ENCODE data around the gene TMEM267.
A peak's percentile ranks its signal among the peaks of the same experiment; 100 is the strongest.
"Not testable (repeated sequence)": the region's sequence is repeated elsewhere in the genome, so short reads cannot be mapped to it uniquely, and the experiment has no call there.

Gene TMEM267

DNA sequence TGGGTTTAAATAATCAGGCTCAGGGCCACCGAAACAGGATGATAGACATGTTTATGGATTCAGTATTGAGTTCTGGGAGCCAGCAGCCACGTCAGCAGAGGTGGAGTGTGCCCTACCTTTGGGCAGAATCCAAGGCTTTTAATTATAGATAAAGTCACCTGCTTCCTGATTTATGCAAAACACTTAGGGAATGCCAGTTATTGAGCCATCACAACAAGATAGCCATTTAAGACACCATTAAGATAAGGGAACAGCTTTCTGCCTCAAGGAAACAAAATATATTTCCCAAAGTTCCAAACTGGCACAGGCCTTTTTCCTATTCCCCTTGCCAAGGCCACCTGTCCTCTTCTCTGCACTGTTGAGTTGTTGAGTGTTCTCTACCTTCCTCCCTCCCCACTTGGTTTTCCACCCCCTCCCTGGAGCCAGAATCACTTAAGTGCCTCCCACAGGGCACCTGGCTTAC, 73.8 kb downstream of the TMEM267 start:
- DNase-seq (ENCODE audit: low read depth): no peak

DNA sequence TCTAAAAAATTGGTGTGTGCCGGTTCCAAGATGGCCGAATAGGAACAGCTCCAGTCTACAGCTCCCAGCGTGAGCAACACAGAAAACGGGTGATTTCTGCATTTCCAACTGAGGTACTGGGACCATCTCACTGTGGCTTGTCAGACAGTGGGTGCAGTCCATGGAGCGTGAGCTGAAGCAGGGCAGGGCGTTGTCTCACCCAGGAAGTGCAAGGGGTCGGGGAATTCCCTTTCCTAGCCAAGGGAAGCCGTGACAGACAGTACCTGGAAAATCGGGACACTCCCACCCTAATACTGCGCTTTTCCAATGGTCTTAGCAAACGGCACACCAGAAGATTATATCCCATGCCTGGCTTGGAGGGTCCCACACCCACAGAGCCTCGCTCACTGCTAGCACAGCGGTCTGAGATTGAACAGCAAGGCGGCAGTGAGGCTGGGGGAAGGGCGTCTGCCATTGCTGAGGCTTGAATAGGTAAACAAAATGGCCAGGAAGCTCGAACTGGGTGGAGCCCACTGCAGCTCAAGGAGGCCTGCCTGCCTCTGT, 81.1 kb downstream of the TMEM267 start:
- DNase-seq (ENCODE audit: low read depth): not testable (repeated sequence)

DNA sequence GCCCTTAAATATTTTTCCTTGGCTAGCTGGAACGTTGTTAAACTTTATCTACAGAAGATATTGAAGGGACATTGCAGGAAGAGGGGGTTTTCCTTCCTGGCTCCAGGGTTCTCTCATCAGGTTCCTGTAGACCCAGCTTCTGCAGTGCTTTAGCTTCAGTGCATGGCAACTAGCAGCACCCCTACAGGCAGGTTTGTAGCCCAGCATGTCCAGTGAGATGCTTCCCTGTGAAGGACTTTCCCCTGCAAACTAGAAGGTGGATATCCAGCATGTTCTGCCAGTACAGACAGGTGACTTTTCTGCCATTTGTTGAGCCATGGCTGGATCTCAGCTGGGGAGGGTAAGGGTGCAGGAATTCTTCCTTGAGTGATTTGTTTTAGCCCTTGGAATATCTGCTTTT, 81.8 kb downstream of the TMEM267 start:
- DNase-seq (ENCODE audit: low read depth): no peak

- DNase-seq (ENCODE audit: low read depth): no peak
Observed at GRCh38 chr5:43400082-43400481, 83.6 kb downstream of the TMEM267 start.

DNA sequence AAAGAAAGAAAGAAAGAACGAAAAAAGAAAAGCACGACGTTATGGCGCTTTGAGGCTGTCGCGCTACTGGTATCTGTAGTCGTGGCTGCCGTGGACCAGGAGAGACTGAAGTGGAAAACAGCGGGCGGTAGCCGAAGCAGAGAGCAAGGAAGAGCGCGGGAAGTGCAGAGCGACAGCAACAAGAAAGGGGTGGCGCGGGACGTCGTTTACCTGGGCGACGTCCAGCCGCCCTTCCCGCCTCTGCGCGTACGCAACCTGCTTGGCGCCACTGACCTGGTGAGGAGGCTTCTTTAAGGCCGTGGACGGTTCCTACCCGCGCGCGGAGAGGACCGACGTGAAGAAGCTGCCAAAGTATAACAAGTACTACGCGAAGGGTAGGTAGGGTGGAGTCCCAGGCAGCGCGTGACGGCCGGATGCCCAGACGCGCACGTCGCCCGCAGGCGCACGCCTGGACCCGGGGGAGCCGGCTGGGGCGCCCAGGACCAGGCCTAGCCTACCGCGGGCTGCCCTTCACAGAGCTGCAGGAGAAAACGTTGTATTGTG, 86.8 kb downstream of the TMEM267 start:
- peak; percentile 30 for DNase-seq (ENCODE audit: low read depth)
